ENCODE results near the gene EXD3.
"Not testable (repeated sequence)": the region's sequence is repeated elsewhere in the genome, so short reads cannot be mapped to it uniquely, and the experiment has no call there.

EXD3 gene

GRCh38 chr9:137267933-137268355 lies 155.0 kb downstream of the EXD3 start:
- in situ Hi-C loops (cut with HindIII; ENCODE audit: low pct_unique_long_range_greater_than_20kb, low sequenced_read_pairs): no loop called here
- DNase-seq (ENCODE audit: low read depth in 1 of 2, low spot score in 1 of 2): no peak
- no peak for TF ChIP-seq JUND (IDR thresholded peaks at IDR 0.05; ENCODE audit: low read depth)

DNA sequence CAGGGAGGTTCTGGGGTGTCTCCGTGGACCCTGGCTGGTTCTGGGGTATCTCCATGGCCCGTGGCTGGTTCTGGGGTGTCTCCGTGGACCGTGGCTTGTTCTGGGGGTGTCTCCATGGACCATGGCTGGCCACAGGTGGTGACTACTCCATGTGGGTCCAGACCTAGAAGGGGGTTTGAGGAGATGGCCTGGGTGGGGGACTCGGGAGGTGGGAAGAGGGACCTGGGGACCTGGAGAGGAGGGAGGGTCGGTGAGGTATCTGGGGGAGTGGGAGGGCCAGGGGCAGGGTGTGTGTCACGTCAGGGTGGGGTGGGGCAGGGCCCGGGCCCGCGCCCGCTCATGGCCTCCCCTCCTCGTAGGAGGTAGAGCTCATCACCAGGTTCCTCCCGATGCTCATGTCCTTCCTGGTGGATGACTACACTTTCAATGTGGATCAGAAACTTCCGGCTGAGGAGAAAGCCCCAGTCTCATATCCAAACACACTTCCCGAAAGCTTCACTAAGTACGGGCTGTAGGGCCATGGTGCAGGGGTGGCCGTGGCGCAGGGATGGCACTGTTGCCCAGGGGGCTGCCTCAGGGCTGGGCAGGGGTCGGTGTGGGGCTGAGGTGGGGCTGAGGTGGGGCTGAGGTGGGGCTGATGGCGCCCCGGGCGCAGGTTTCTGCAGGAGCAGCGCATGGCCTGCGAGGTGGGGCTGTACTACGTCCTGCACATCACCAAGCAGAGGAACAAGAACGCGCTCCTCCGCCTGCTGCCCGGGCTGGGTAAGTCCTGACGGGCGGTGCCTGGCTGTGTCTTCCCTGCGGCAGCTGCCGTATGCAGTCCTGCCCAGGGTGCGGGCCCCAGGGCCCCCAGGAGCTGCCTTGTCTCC lies 156.1 kb downstream of the EXD3 start:
- in situ Hi-C loops (cut with HindIII; ENCODE audit: low pct_unique_long_range_greater_than_20kb, low sequenced_read_pairs): no loop called here
- TF ChIP-seq JUND (IDR thresholded peaks at IDR 0.05; ENCODE audit: low read depth): no peak
- no peak for DNase-seq (ENCODE audit: low read depth in 1 of 2, low spot score in 1 of 2)

GRCh38 chr9:137266162-137266527 lies 156.8 kb downstream of the EXD3 start:
- in situ Hi-C loops (cut with HindIII; ENCODE audit: low pct_unique_long_range_greater_than_20kb, low sequenced_read_pairs): no loop called here
- no peak for DNase-seq (ENCODE audit: low read depth in 1 of 2, low spot score in 1 of 2)
- TF ChIP-seq JUND (IDR thresholded peaks at IDR 0.05; ENCODE audit: low read depth): no peak

DNA sequence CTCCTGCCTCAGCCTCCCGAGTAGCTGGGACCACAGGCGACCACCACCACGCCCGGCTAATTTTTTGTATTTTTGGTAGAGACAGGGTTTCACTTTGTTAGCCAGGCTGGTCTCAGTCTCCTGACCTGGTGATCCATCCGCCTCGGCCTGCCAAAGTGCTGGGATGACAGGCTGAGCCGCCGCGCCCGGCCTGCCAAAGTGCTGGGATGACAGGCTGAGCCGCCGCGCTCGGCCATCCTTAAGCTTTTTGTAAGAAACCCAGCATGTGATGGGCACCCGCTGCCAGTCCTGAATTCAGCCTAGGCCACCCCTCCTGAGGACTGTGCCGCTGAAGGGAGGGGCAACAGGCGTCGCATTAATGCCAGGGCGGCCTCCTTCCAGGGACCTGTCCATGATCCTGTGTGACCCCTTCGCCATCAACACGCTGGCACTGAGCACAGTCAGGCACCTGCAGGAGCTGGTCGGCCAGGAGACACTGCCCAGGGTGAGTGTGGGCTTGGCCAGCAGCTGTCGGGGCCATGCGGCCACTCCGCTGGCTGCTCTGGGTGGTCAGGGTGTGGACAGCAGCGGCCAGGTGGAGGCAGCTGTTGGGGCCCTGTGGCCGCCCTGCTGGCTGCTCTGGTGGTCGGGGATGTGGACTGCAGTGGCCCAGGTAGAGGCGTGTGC lies 157.3 kb downstream of the EXD3 start:
- no peak for DNase-seq (ENCODE audit: low read depth in 1 of 2, low spot score in 1 of 2)
- in situ Hi-C loops (cut with HindIII; ENCODE audit: low pct_unique_long_range_greater_than_20kb, low sequenced_read_pairs): no loop called here
- no peak for TF ChIP-seq JUND (IDR thresholded peaks at IDR 0.05; ENCODE audit: low read depth)

DNA sequence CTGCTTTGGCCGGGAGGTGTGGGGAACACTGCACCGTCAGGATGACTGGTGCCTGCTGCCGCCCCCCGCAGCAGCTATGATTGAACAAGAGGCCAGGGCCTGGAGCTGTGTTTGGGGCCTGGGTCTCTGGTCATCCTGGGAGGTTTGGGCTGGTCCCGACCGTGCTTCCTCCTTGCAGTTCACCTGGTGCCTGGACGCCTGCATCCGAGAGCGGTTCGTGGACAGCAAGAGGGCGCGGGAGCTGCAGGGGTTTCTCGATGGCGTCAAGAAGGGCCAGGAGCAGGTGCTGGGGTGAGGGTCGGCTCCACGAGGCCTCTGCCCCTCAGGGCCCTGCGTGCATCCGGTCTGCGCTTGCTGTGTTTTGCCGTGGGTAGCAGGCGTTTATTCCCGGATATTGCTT lies 158.9 kb downstream of the EXD3 start:
- in situ Hi-C loops (cut with HindIII; ENCODE audit: low pct_unique_long_range_greater_than_20kb, low sequenced_read_pairs): no loop called here
- DNase-seq (ENCODE audit: low read depth in 1 of 2, low spot score in 1 of 2): no peak
- no peak for TF ChIP-seq JUND (IDR thresholded peaks at IDR 0.05; ENCODE audit: low read depth)

GRCh38 chr9:137263506-137263905 lies 159.5 kb downstream of the EXD3 start:
- no peak for DNase-seq (ENCODE audit: low read depth in 1 of 2, low spot score in 1 of 2)
- in situ Hi-C loops (cut with HindIII; ENCODE audit: low pct_unique_long_range_greater_than_20kb, low sequenced_read_pairs): no loop called here
- TF ChIP-seq JUND (IDR thresholded peaks at IDR 0.05; ENCODE audit: low read depth): no peak

DNA sequence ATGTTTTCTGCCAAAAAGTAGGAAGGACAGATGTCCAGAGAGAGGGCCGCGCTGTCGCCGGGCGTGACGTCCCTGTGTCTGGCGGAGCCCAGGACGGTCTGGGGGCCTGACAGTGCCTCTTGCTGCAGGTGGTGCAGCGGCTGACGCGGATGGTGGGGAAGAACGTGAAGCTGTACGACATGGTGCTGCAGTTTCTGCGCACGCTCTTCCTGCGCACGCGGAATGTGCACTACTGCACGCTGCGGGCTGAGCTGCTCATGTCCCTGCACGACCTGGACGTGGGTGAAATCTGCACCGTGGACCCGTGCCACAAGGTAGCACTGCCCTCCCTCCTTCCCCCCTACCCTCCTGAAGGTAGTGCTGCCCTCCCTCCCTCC lies 160.1 kb downstream of the EXD3 start:
- TF ChIP-seq JUND (IDR thresholded peaks at IDR 0.05; ENCODE audit: low read depth): no peak
- DNase-seq (ENCODE audit: low read depth in 1 of 2, low spot score in 1 of 2): no peak
- in situ Hi-C loops (cut with HindIII; ENCODE audit: low pct_unique_long_range_greater_than_20kb, low sequenced_read_pairs): no loop called here

DNA sequence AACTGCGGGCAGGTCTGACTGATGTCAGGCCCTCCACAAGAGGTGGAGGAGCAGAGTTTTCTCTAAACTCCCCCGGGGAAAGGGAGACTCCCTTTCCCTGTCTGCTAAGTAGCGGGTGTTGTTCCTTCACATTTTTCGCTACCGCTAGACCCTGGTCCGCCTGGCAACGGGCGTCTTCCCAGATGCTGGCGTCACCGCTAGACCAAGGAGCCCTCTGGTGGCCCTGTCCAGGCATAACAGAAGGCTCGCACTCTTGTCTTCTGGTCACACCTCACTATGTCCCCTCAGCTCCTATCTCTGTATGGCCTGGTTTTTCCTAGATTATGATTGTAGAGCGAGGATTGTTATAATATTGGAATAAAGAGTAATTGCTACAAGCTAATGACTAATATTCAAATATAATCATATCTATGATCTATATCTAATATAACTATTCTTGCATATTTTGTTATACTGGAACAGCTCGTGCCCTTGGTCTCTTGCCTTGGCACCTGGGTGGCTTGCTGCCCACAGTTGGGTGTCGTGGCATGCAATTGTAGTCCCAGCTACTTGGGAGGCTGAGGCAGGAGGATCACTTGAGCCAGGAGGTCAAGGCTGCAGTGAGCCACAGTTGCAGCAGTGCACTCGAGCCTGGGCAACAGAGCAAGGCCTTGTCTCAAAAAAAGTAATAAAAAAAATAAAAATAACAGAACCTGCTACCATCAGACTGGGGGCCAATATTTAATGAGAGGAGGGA lies 160.6 kb downstream of the EXD3 start:
- in situ Hi-C loops (cut with HindIII; ENCODE audit: low pct_unique_long_range_greater_than_20kb, low sequenced_read_pairs): not testable (repeated sequence)
- peak in 1 of 2 experiments; percentile 62 for DNase-seq (ENCODE audit: low read depth in 1 of 2, low spot score in 1 of 2)

All from T47D (cell line).